Measurements from ENCODE around the gene HTR2A.

Gene HTR2A

GRCh38 chr13:46782691-46783090, 114.2 kb downstream of the HTR2A start:
- Histone ChIP-seq H3K36me3 (replicated peaks; ENCODE audit: insufficient read depth, low read length) (no peaks in the 10 kb centered on the region), H3K27me3 (replicated peaks; ENCODE audit: insufficient read depth, low read length) (no peaks in the 10 kb centered on the region), H3K27ac (ENCODE audit: low read length) (no peak overlapping the region), H3F3A (ENCODE audit: insufficient read depth, low read length) (no peaks in the 10 kb centered on the region), H3K4me1 (ENCODE audit: low read length) (no peaks in the 10 kb centered on the region), H3K9me3 (replicated peaks; ENCODE audit: insufficient read depth, low read length) (no peaks in the 10 kb centered on the region), H3K9me2 (replicated peaks; ENCODE audit: insufficient read depth, low read length) (no peaks in the 10 kb centered on the region), H3K79me2 (ENCODE audit: low read length) (no peaks in the 10 kb centered on the region), H3K4me3 (ENCODE audit: low read length) (no peak overlapping the region), H3K4me2 (ENCODE audit: low read depth, low read length) (no peak overlapping the region), H2AFZ (ENCODE audit: low read length) (no peak overlapping the region), H3K9ac (ENCODE audit: low read length) (no peak overlapping the region), H4K20me1 (ENCODE audit: insufficient read depth, low read length) (no peaks in the 10 kb centered on the region)
- DNase-seq: no peak
- TF ChIP-seq EZH2 (optimal IDR thresholded peaks at IDR 0.05; ENCODE audit: low read depth, low read length): no peak
- no peak for TF ChIP-seq CTCF (IDR thresholded peaks at IDR 0.05; ENCODE audit: low read length)
- no peak for TF ChIP-seq EZH2phosphoT487 (IDR thresholded peaks at IDR 0.05; ENCODE audit: low read length)

GRCh38 chr13:46782066-46782465, 114.8 kb downstream of the HTR2A start:
- no peak for TF ChIP-seq EZH2phosphoT487 (IDR thresholded peaks at IDR 0.05; ENCODE audit: low read length)
- TF ChIP-seq CTCF (IDR thresholded peaks at IDR 0.05; ENCODE audit: low read length): no peak
- no peak for TF ChIP-seq EZH2 (optimal IDR thresholded peaks at IDR 0.05; ENCODE audit: low read depth, low read length)
- Histone ChIP-seq H3K36me3 (replicated peaks; ENCODE audit: insufficient read depth, low read length) (no peaks in the 10 kb centered on the region), H2AFZ (ENCODE audit: low read length) (no peak overlapping the region)

More at GRCh38 chr13:46782066-46782465, 114.8 kb downstream of the HTR2A start:
- no peak overlapping the region for H3K9ac ChIP-seq (ENCODE audit: low read length)
- H3K4me3 ChIP-seq (ENCODE audit: low read length): no peak overlapping the region
- H3K4me2 ChIP-seq (ENCODE audit: low read depth, low read length): no peak overlapping the region
- no peaks in the 10 kb centered on the region for H3K79me2 ChIP-seq (ENCODE audit: low read length)
- H3K9me2 ChIP-seq (replicated peaks; ENCODE audit: insufficient read depth, low read length): no peaks in the 10 kb centered on the region
- no peaks in the 10 kb centered on the region for H3K27me3 ChIP-seq (replicated peaks; ENCODE audit: insufficient read depth, low read length)
- no peaks in the 10 kb centered on the region for H3K4me1 ChIP-seq (ENCODE audit: low read length)
- no peaks in the 10 kb centered on the region for H4K20me1 ChIP-seq (ENCODE audit: insufficient read depth, low read length)
- no peaks in the 10 kb centered on the region for H3K9me3 ChIP-seq (replicated peaks; ENCODE audit: insufficient read depth, low read length)
- H3K27ac ChIP-seq (ENCODE audit: low read length): no peak overlapping the region
- no peaks in the 10 kb centered on the region for H3F3A ChIP-seq (ENCODE audit: insufficient read depth, low read length)
- no peak for DNase-seq

Measured in MM.1S (cell line).